ENCODE data around the gene SLC11A2. TPM values are rescaled to one million over a fixed set of nuclear protein-coding genes. Genes with fewer than 3 reads are reported as not detected.

Gene SLC11A2
- total and polyA plus RNA-seq, 9 of the 15 experiments (the other 6 are each of a cell fraction or from before 2014, with no cell fraction given): 21.1 to 54.0 (median 32.9) TPM

DNA sequence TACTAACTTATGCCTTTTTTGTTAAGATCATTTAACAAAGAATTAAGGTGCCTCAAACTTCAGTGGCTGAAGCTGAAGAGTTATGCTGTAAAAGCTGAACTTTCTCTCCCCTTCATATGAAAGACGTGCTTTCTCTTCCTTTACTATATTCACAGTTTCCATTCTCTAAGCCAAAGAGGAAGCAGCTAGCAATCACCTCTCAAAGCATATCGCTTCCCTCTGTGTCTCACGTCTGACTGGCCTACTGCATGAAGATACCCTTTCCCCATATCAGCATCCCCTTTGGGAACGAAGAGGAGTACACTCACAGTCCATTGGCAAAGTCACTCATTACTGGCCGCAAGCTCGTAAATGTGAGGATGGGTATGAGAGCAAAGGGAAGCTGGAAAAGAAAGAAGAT is 34.9 kb downstream of the SLC11A2 start:
- TF ChIP-seq, protein P1, sequence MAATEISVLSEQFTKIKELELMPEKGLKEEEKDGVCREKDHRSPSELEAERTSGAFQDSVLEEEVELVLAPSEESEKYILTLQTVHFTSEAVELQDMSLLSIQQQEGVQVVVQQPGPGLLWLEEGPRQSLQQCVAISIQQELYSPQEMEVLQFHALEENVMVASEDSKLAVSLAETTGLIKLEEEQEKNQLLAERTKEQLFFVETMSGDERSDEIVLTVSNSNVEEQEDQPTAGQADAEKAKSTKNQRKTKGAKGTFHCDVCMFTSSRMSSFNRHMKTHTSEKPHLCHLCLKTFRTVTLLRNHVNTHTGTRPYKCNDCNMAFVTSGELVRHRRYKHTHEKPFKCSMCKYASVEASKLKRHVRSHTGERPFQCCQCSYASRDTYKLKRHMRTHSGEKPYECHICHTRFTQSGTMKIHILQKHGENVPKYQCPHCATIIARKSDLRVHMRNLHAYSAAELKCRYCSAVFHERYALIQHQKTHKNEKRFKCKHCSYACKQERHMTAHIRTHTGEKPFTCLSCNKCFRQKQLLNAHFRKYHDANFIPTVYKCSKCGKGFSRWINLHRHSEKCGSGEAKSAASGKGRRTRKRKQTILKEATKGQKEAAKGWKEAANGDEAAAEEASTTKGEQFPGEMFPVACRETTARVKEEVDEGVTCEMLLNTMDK (IDR thresholded peaks at IDR 0.05; ENCODE audit: borderline replicate concordance, insufficient read depth, low read depth, low read length, poor library complexity, severe bottlenecking): no peak
- TF ChIP-seq LARP7 (IDR thresholded peaks at IDR 0.05) (no peak), ZBED1 (IDR thresholded peaks at IDR 0.05) (no peak), ZNF3 (CRISPR knock-in tag; IDR thresholded peaks at IDR 0.05) (no peak), NFATC3 (IDR thresholded peaks at IDR 0.05) (no peak), NCOA2 (IDR thresholded peaks at IDR 0.05; ENCODE audit: partially characterized antibody in 2 of 2) (no peak), SRSF7 (optimal IDR thresholded peaks at IDR 0.05; ENCODE audit: low read depth, low read length) (no peak)
- TF ChIP-seq, protein P2, sequence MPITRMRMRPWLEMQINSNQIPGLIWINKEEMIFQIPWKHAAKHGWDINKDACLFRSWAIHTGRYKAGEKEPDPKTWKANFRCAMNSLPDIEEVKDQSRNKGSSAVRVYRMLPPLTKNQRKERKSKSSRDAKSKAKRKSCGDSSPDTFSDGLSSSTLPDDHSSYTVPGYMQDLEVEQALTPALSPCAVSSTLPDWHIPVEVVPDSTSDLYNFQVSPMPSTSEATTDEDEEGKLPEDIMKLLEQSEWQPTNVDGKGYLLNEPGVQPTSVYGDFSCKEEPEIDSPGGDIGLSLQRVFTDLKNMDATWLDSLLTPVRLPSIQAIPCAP (CRISPR knock-in tag; IDR thresholded peaks at IDR 0.05; ENCODE audit: borderline replicate concordance): no peak
- no TSS peak for BruUV-seq (replicated peaks)
- H3K27me3 ChIP-seq (ENCODE audit: control insufficient read depth in 2 of 2, insufficient read depth in 2 of 2, low read length in 2 of 2): no peaks in the 10 kb centered on the region
- no peaks in the 10 kb centered on the region for H3K9me3 ChIP-seq (replicated peaks; ENCODE audit: control insufficient read depth, insufficient read depth, low read depth, low read length)
- no peak overlapping the region for H3K4me2 ChIP-seq (ENCODE audit: insufficient read depth, low read length)
- no peak overlapping the region for H3K4me3 ChIP-seq
- in situ Hi-C loops (cut with MboI) (no loop called here), intact Hi-C loops (cut with micrococcal nuclease) (no loop called here)
- no peak overlapping the region for H2AFZ ChIP-seq (ENCODE audit: low read depth, low read length)
- FAIRE-seq (no peak), ATAC-seq (no peak), DNase-seq (ENCODE audit: extremely low read depth in 1 of 4, low spot score in 3 of 4) (no peak)
- no peaks in the 10 kb centered on the region for H4K20me1 ChIP-seq (replicated peaks; ENCODE audit: control insufficient read depth, insufficient read depth, low read length)
- peaks cover 81% of the 10 kb centered on the region for H3K36me3 ChIP-seq (ENCODE audit: control insufficient read depth, insufficient read depth, low read length)
- 85% methylated on average over 6 of the region's 6 CpGs for WGBS (ENCODE audit: insufficient coverage, low coverage, missing lambda C conversion rate)
- H3K9ac ChIP-seq (ENCODE audit: insufficient read depth in 1 of 2, low read depth in 2 of 2, low read length in 2 of 2): no peak overlapping the region
- no peak overlapping the region for H3K27ac ChIP-seq (ENCODE audit: extremely low read depth, low read depth, low read length)
- H3K79me2 ChIP-seq (ENCODE audit: control insufficient read depth, insufficient read depth, low read length): no peaks in the 10 kb centered on the region
- ChIA-PET CTCF (ENCODE audit: low intra/inter-chr PET ratio) (no interaction called here), POLR2A (interaction anchor here (0.6 to 1.8 kb wide), 2 partner anchors 17 to 507 kb away, joined by 3 read pairs; no protein-coding TSS in a partner anchor)
- H3K9me1 ChIP-seq (ENCODE audit: control insufficient read depth, insufficient read depth, low read length): no peaks in the 10 kb centered on the region
- H3K4me1 ChIP-seq (replicated peaks in 1 of 2; ENCODE audit: control insufficient read depth in 2 of 2, insufficient read depth in 2 of 2, low read length in 2 of 2): no peaks in the 10 kb centered on the region
